SK-N-SH treated with all-trans-retinoic acid at 6 μM for 48 hours (cell line): Measurements from ENCODE around the gene RIPOR3.

Experiments used
- ARNTL ChIP-seq: fragments of 450-650 bp; formaldehyde crosslinking; IDR thresholded peaks from 2 replicates; pipeline ENCODE4 v1.5.0; 2020; ENCODE audit warnings: low read depth, mild to moderate bottlenecking, moderate library complexity, borderline replicate concordance
- BACH2 ChIP-seq: fragments of 250-450 bp; sonication (Bioruptor Pico); IDR thresholded peaks from 2 replicates; pipeline ENCODE4 v1.9.0; 2021; ENCODE audit warnings: mild to moderate bottlenecking, borderline replicate concordance
- GLIS3 ChIP-seq: fragments of 250-450 bp; sonication (Bioruptor Pico); IDR thresholded peaks from 2 replicates; pipeline ENCODE4 v1.5.0; 2020; ENCODE audit warnings: mild to moderate bottlenecking, moderate library complexity
- ISL1 ChIP-seq: fragments of 250-450 bp; sonication (Bioruptor Pico); IDR thresholded peaks from 2 replicates; pipeline ENCODE4 v2.1.2; 2022; ENCODE audit warnings: mild to moderate bottlenecking, moderate library complexity
- OSR1 ChIP-seq: fragments of 250-450 bp; sonication (Bioruptor Pico); IDR thresholded peaks from 2 replicates; pipeline ENCODE4 v1.8.0; 2022; ENCODE audit warnings: moderate library complexity, mild to moderate bottlenecking, inconsistent platforms
- PPARA ChIP-seq: fragments of 250-450 bp; sonication (Bioruptor Pico); IDR thresholded peaks from 2 replicates; pipeline ENCODE4 v1.5.0; 2020; ENCODE audit warnings: mild to moderate bottlenecking, borderline replicate concordance
- SNAI2 ChIP-seq: fragments of 250-450 bp; sonication (Bioruptor Pico); IDR thresholded peaks from 2 replicates; pipeline ENCODE4 v1.5.0; 2020; ENCODE audit warnings: mild to moderate bottlenecking, moderate library complexity
- TCF4 ChIP-seq: fragments of 250-450 bp; sonication (Bioruptor Pico); IDR thresholded peaks from 2 replicates; pipeline ENCODE4 v1.8.0; 2021; ENCODE audit warnings: mild to moderate bottlenecking, moderate library complexity, borderline replicate concordance
- TOX ChIP-seq: fragments of 250-450 bp; sonication (Bioruptor Pico); IDR thresholded peaks from 2 replicates; pipeline ENCODE4 v1.8.0; 2021; ENCODE audit warnings: mild to moderate bottlenecking, moderate library complexity, borderline replicate concordance
- ZC3H10 ChIP-seq: fragments of 250-450 bp; sonication (Bioruptor Pico); IDR thresholded peaks from 2 replicates; pipeline ENCODE4 v1.5.1; 2021; ENCODE audit warnings: mild to moderate bottlenecking, moderate library complexity
- ZNF70 ChIP-seq: fragments of 450-650 bp; formaldehyde crosslinking; IDR thresholded peaks from 2 replicates; pipeline ENCODE4 v1.5.0; 2020; ENCODE audit warnings: mild to moderate bottlenecking, moderate library complexity
- TF ChIP-seq, protein P1 (sequence below): fragments of 250-450 bp; sonication (Bioruptor Pico); IDR thresholded peaks from 2 replicates; pipeline ENCODE4 v1.8.0; 2020; ENCODE audit warnings: mild to moderate bottlenecking, moderate library complexity, borderline replicate concordance
- TF ChIP-seq, protein P2 (sequence below): fragments of 250-450 bp; sonication (Bioruptor Pico); IDR thresholded peaks from 2 replicates; pipeline ENCODE4 v1.5.1; 2020; ENCODE audit warnings: low read depth, mild to moderate bottlenecking, moderate library complexity

DNA sequence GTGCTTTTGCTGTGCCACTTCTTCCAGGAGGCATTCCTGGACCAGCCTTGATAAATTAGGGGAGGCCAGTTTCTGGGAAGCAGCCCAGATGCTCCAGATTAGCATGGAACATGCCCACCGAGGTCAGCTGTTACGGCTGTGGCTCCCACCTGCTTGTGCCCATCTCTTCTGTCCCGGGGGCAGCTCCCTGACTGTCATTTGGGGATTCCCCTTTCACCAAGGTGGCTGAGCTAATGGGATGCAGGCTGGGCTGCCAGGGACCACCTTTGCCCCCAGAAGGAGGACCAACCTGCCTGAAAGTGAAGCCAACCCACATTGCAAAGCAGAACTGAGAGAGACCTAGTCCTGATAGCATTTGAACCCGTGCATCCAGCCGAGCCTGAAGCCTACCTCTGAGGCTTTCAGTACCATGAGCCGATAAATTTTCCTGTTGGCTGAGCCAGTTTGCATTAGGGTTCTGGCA, 95.9 kb downstream of the RIPOR3 start:
- TF ChIP-seq, protein P1, sequence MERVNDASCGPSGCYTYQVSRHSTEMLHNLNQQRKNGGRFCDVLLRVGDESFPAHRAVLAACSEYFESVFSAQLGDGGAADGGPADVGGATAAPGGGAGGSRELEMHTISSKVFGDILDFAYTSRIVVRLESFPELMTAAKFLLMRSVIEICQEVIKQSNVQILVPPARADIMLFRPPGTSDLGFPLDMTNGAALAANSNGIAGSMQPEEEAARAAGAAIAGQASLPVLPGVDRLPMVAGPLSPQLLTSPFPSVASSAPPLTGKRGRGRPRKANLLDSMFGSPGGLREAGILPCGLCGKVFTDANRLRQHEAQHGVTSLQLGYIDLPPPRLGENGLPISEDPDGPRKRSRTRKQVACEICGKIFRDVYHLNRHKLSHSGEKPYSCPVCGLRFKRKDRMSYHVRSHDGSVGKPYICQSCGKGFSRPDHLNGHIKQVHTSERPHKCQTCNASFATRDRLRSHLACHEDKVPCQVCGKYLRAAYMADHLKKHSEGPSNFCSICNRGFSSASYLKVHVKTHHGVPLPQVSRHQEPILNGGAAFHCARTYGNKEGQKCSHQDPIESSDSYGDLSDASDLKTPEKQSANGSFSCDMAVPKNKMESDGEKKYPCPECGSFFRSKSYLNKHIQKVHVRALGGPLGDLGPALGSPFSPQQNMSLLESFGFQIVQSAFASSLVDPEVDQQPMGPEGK: no peak
- TF ChIP-seq, protein P2, sequence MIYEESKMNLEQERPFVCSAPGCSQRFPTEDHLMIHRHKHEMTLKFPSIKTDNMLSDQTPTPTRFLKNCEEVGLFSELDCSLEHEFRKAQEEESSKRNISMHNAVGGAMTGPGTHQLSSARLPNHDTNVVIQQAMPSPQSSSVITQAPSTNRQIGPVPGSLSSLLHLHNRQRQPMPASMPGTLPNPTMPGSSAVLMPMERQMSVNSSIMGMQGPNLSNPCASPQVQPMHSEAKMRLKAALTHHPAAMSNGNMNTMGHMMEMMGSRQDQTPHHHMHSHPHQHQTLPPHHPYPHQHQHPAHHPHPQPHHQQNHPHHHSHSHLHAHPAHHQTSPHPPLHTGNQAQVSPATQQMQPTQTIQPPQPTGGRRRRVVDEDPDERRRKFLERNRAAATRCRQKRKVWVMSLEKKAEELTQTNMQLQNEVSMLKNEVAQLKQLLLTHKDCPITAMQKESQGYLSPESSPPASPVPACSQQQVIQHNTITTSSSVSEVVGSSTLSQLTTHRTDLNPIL (CRISPR knock-in tag): no peak
- TF ChIP-seq SNAI2 (CRISPR knock-in tag): no peak
- TF ChIP-seq ZNF70 (CRISPR knock-in tag): no peak
- TF ChIP-seq TOX: no peak
- TF ChIP-seq OSR1: no peak
- TF ChIP-seq ISL1 (CRISPR knock-in tag): no peak
- TF ChIP-seq ZC3H10 (CRISPR knock-in tag): no peak
- TF ChIP-seq BACH2 (CRISPR knock-in tag): no peak
- TF ChIP-seq TCF4: no peak
- TF ChIP-seq PPARA: no peak
- TF ChIP-seq ARNTL (CRISPR knock-in tag): no peak
- no peak for TF ChIP-seq GLIS3 (CRISPR knock-in tag)
